ENCODE results near the gene RIC8A.
"Not testable (repeated sequence)": the region's sequence is repeated elsewhere in the genome, so short reads cannot be mapped to it uniquely, and the experiment has no call there.

DNA sequence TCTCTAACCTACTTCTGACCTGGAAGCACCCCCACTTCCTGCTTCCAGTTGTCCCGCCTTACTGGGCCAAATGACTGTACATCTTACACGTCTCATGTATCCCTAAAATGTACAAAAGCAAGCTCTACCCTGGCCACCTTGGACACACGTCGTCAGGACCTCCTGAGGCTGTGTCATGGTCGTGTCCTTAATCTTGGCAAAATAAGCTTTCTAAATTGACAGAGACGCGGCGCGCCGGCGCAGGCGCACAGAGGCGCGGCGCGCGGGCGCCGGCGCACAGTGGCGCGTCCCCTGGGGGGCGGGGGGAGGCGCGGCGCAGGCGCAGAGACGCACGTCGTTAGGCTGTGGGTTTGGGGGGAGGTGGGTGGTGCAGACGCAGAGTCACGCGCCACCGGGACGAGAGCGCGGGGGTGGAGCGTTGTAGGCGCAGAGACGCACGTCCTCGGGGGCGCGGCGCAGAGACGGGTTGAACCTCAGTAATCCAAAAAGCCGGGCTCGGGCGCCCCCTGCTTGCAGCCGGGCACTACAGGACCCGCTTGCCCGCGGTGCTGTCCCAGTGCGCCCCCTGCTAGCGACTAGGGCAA, 18.2 kb upstream of the RIC8A start:
- TF ChIP-seq, protein P1, sequence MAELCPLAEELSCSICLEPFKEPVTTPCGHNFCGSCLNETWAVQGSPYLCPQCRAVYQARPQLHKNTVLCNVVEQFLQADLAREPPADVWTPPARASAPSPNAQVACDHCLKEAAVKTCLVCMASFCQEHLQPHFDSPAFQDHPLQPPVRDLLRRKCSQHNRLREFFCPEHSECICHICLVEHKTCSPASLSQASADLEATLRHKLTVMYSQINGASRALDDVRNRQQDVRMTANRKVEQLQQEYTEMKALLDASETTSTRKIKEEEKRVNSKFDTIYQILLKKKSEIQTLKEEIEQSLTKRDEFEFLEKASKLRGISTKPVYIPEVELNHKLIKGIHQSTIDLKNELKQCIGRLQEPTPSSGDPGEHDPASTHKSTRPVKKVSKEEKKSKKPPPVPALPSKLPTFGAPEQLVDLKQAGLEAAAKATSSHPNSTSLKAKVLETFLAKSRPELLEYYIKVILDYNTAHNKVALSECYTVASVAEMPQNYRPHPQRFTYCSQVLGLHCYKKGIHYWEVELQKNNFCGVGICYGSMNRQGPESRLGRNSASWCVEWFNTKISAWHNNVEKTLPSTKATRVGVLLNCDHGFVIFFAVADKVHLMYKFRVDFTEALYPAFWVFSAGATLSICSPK (IDR thresholded peaks at IDR 0.05; ENCODE audit: borderline replicate concordance) = not testable (repeated sequence)
- TF ChIP-seq POLR2A (conservative IDR thresholded peaks at IDR 0.05); TCF7L2 (IDR thresholded peaks at IDR 0.05; ENCODE audit: low read depth, low read length); GABPA (tag; conservative IDR thresholded peaks at IDR 0.05; ENCODE audit: low read depth); RNF2 (IDR thresholded peaks at IDR 0.05); YY1 (IDR thresholded peaks at IDR 0.05; ENCODE audit: borderline replicate concordance in 1 of 3, control insufficient read depth in 1 of 3, extremely low read depth in 1 of 3, insufficient read depth in 3 of 3, insufficient read length in 1 of 3, insufficient replicate concordance in 2 of 3, low read depth in 1 of 3, low read length in 2 of 3); ZNF830 (CRISPR knock-in tag; IDR thresholded peaks at IDR 0.05): not testable (repeated sequence)
- TF ChIP-seq, protein P2, sequence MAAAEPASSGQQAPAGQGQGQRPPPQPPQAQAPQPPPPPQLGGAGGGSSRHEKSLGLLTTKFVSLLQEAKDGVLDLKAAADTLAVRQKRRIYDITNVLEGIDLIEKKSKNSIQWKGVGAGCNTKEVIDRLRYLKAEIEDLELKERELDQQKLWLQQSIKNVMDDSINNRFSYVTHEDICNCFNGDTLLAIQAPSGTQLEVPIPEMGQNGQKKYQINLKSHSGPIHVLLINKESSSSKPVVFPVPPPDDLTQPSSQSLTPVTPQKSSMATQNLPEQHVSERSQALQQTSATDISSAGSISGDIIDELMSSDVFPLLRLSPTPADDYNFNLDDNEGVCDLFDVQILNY (CRISPR knock-in tag; IDR thresholded peaks at IDR 0.05) = not testable (repeated sequence)
- TF ChIP-seq, protein P3, sequence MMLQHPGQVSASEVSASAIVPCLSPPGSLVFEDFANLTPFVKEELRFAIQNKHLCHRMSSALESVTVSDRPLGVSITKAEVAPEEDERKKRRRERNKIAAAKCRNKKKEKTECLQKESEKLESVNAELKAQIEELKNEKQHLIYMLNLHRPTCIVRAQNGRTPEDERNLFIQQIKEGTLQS (IDR thresholded peaks at IDR 0.05) = not testable (repeated sequence)
- TF ChIP-seq, protein P3 (CRISPR knock-in tag; conservative IDR thresholded peaks at IDR 0.05) = not testable (repeated sequence)
- TF ChIP-seq, protein P4, sequence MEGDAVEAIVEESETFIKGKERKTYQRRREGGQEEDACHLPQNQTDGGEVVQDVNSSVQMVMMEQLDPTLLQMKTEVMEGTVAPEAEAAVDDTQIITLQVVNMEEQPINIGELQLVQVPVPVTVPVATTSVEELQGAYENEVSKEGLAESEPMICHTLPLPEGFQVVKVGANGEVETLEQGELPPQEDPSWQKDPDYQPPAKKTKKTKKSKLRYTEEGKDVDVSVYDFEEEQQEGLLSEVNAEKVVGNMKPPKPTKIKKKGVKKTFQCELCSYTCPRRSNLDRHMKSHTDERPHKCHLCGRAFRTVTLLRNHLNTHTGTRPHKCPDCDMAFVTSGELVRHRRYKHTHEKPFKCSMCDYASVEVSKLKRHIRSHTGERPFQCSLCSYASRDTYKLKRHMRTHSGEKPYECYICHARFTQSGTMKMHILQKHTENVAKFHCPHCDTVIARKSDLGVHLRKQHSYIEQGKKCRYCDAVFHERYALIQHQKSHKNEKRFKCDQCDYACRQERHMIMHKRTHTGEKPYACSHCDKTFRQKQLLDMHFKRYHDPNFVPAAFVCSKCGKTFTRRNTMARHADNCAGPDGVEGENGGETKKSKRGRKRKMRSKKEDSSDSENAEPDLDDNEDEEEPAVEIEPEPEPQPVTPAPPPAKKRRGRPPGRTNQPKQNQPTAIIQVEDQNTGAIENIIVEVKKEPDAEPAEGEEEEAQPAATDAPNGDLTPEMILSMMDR (IDR thresholded peaks at IDR 0.05 in 2 of 3, conservative IDR thresholded peaks at IDR 0.05 in 1 of 3; ENCODE audit: insufficient read depth in 2 of 3, low read depth in 1 of 3, low read length in 3 of 3) = not testable (repeated sequence)
